HG03039 (cell line): ENCODE results near the gene C19orf12.
A peak's percentile ranks its signal among the peaks of the same experiment; 100 is the strongest.
"Not testable (repeated sequence)": the region's sequence is repeated elsewhere in the genome, so short reads cannot be mapped to it uniquely, and the experiment has no call there.

ENCODE experiments used
- ATAC-seq: cut with Tn5 transposase; IDR thresholded peaks from one replicate; pipeline ENCODE4 v1.9.1; 2021; ENCODE audit warnings: mild to moderate bottlenecking, moderate library complexity; ENCODE audit not compliant: unreplicated experiment

The C19orf12 gene

DNA sequence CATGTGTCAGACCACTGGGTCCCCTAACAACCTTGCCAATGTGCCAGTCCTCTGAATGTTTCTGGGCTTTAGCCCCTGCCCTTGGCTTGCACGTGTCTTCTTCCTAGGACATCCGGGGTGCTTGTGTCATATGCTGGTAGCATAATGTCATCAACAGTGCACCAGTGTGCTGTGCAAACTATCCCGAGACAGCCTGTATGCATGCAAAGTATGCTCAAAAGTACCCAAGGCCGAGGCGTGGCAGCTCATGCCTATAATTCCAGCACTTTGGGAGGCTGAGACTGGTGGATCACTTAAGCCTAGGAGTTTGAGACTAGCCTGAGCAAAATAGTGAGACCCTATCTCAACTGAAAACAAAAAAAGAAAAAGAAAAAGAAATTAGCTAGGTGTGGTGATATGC lies 20.8 kb upstream of the C19orf12 start:
- ATAC-seq = no peak

DNA sequence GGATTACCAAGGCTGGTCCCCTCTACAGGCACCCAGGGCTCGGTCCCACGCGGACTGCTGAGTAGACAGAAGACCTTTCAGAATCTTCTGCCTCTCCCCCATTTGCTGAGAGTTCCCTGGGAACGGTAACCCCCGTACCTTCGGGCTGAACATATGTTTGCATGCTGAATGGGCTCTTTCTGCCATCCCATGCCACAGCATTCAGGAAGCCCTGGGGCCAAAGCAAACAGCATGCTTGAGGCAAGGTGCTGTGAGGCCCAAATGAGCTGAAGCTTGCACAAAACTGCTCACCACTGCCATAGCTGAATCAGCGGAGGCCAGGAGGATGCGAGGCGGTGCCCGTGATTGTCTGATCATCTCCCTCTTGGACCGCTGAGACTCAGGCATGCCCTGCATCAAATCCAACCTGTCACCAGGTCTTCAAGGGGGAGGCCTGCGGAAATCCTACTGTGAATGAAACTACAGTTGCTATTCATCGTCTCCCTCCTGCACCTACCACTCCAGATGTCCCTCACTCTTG lies 16.3 kb upstream of the C19orf12 start:
- no peak for ATAC-seq

DNA sequence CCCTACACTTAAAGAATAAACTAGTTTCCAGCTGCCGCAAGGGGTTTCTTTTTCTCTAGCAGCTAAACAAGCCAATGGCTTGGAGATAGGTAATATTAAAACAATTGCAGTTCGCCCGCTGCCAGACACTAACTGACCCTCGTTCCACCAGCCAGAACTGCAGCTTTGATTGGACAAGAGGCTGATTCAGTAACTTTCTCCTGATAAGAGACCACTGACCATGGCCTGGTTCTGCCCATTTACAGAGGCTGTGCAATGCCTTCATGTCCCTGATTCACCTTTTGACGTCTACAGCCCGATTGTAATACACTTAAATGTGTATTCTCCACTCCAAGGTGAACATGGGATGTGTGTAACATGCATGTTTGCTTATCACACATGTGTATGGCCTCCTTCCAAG lies 12.8 kb upstream of the C19orf12 start:
- no peak for ATAC-seq

DNA sequence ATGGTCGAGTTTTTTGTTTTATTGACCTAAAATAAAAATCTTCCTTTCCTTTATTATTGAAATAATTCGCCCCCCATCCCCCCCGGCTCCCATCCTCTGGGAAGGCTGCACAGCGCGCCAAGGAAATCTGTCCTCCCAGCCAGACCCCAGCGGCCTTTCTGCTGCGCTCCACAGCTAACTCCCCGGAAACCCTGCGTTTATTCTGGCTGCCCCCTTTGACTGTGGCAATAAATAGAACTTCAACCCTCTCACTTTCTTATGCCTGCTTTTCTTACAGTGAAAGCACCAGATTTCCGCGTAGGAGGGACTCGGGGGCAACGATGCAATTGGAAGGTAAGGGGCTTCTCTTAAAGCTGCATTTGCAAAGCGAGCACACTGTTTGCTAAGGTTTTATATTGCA lies 9.7 kb upstream of the C19orf12 start:
- no peak for ATAC-seq

DNA sequence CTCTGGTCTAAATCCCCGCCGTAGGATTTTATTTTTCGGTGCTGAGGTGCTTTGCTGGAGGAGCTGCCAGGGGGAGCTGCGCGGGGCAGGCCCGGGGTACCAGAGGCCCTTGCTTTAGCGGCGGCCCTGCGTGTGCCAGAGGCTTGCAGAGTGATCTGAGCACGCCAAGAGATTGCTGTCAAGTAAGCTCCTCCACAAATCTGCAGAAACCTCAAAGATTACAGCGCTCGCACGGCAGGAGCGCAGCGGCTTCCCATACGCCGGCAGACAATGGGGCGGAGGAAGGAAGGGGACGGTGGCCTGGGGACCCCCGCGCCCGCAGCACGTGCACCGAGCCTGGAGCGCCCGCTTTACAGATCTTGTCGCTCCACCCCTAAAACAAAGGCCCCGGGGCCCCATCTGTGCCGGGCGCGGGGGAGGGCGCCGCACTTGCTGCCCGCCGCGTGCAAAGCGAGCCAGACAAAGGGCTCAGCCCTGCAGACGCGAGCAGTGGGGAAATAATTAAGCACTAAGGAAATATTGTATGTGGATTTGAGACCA lies 9.1 kb upstream of the C19orf12 start:
- no peak for ATAC-seq

- ATAC-seq = no peak
Observed at GRCh38 chr19:29717051-29717450, 2.0 kb upstream of the C19orf12 start.

GRCh38 chr19:29715701-29716581 lies 880 bp upstream of the C19orf12 start:
- ATAC-seq = peak; percentile 9

DNA sequence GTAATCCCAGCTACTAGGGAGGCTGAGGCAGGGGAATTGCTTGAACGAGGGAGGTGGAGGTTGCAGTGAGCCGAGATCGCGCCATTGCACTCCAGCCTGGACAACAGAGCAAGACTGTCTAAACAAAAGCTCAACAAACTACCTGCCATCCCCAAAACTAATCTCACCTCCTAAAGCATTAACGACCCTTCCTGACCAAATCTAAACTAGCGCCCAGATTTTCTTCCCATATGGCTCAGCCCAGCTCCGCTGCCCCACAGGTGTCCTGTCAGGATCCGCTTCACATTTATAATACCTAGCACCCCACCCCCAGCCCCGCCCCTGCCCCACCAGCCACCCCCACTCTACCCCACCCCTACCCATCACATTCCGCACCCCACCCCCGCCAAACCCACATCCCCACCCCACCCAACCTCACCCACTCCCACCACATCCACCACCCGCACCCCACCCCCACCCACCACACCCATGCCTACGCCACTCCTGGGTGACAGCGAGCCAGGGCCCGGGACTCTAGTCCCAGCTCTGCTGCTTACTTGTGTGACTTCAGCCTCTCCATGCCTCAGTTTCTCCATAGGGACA lies 599 bp downstream of the C19orf12 start:
- ATAC-seq = no peak

DNA sequence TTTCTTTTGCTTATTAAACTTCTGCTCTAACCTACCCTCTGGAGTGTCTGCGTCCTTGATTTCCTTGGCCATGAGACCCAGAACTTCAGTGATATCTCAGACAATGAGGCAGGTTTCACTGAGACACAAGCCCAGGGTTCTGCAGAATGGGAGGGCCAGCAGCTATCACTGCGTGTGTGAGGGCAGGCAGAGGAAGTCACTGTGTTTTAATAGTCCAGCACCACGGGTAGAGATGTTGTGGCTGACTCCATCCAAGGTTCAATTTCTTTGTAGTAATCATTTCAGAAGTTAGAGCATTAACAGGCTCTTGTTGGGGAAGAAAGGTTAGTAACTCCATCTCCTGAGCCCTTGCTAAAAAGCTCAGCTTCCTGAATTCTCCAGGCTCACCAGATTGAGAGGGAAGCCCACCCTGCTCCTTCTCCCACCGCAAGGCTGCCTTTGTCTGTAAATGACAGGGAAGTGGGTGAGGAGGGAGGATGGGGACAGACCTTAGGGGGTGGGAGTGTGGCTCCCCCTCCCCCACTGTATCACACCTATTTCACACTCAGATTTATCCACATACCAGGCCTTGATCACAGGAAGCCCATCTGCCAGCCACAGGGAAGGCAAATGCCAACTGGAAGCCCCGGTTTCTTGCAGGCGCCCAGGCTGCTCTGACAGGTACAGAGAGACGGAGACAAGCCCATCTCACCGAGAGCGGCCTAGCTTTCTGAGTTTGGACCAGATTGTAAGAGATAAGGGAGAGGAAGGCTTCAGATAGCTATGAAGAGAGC lies 2.1 kb downstream of the C19orf12 start:
- ATAC-seq = no peak

DNA sequence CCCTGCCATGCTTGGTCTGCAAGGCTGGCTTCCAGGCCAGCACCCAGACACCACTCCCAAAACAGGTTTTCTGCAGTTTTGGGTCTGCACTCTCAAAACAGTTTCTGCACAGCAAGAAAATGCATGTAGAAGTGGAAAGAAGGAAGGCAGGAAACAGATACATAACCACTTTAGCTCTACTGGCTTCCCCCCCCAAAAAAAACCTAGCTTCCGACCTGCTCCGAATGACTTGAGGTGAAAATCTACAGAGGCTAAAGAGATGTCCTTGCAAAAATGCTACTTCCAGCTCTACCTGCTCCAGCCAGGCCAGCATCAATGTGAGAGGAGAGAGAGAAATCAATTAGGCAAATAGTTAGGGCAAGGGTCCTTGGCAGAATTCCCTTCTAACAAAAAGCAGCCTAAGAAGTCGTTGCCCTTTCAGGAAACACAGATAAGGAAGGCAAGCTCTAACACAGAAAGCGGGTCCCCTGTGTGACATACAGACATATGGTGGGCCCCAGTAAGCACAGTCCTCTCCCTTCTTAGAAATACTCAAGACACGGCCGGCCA lies 3.4 kb downstream of the C19orf12 start:
- ATAC-seq = no peak

GRCh38 chr19:29709440-29709798 lies 5.6 kb downstream of the C19orf12 start:
- not testable (repeated sequence) for ATAC-seq

DNA sequence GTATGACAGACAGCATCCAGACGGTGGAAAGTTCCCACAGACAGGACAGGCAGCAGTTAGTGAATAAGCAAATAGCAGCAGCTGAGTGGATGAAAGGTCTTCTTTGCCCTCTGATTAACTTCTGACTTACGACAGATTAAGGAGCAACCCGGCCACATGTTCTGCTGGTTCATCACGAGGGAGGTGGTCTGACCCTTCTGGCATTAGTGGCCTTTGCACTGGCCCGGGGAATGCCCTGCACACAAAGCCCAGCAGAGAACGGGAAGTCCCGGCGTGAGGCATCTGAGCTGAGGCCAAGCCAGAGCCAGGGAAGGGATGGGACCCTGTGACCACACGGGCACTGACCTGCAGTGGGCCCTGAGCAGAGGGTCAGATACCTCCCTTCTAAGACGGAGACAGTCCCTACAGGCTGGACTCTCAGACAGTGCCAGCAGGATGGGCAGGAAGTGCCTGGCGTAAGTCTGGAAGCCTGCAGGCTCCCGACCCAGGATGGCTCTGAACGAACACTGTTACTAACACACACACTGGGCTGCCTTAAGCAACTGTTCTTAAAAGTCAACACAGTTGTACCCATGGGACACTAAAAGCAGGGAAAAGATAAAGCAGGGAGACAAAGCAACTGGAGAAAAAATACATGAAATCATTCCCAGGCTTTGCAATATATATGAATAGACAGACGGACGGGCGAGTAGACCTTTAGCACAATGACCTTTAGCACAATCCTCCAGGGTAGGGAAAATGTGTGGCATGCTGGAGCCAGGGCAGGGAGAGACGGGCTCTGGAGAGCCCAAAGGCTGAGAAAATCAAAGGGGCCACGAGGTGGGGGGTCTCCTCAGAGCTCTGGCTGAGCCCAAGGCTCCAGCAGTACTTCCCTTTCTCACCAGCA lies 6.3 kb downstream of the C19orf12 start:
- no peak for ATAC-seq

DNA sequence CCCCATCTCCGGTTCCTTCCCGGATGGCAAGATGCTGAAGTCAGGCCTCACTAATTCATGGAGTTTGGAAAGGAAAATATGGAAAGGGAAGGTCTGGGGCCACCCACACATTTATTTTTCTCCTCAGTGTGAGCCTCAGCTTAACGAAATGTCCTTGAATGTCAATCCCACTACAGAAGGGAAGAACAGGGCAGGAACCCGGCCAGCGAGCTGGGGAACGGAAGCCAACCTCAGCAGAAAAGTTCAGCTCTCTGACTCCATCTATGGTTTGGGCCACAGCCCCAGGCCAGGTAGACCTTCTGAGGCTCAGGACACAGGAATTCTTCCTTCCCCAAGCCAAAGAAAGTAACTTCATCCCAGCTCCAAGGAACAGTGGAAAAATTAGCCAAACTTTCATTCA lies 8.4 kb downstream of the C19orf12 start:
- no peak for ATAC-seq

DNA sequence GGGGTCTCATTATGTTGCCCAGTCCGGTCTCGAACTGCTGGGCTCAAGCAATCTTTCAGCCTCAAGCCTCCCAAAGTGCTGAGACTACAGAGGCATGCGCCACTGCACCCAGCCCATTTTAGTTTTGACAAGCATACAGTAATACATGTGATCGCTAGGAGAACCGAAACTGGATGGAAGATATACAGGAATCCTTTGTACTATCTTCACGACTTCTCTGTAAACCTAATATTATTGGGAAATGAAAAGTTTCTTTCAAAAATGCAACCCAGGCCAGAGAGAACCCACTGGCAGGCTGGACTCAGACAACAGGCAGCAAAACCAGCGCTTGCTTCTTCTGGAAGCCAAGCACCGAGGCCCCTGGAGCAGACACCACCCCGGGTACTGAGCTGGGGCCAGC lies 9.4 kb downstream of the C19orf12 start:
- ATAC-seq = no peak

GRCh38 chr19:29704562-29705558 lies 10.2 kb downstream of the C19orf12 start:
- no peak for ATAC-seq

GRCh38 chr19:29702963-29703320 lies 12.1 kb downstream of the C19orf12 start:
- ATAC-seq = no peak

GRCh38 chr19:29702161-29702962 lies 12.7 kb downstream of the C19orf12 start:
- no peak for ATAC-seq

DNA sequence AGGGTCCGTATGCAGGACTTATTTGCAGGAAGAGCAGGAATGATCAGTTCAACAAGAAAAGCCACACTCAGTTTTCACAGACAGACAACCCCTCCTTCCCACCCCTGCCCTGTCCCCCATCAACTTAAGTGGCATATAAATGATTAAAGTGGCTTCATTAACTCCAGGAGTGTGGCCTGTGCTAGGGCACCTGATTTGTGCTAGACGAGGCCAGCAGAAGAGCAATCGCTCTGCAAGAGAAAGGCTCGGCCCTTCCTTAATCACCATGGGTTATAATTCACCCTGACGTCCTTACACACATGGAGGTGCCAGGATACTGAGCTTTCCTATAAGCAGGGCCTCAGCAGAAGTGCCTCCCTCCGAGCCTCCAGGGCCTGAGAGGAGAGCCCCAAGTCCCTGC lies 14.6 kb downstream of the C19orf12 start:
- ATAC-seq = no peak
